HG02885 (cell line): ENCODE measurements around the gene MAPK7.
"Not testable (repeated sequence)": the region's sequence is repeated elsewhere in the genome, so short reads cannot be mapped to it uniquely, and the experiment has no call there.

Experiments used
- ATAC-seq: cut with Tn5 transposase; IDR thresholded peaks from one replicate; pipeline ENCODE4 v1.9.1; 2021; ENCODE audit warnings: mild to moderate bottlenecking; ENCODE audit not compliant: unreplicated experiment, poor library complexity

The MAPK7 gene

GRCh38 chr17:19342611-19343255 lies 35.6 kb upstream of the MAPK7 start:
- no peak for ATAC-seq

GRCh38 chr17:19343256-19343630 lies 35.1 kb upstream of the MAPK7 start:
- no peak for ATAC-seq

- no peak for ATAC-seq
Measured at GRCh38 chr17:19343671-19344151, 34.6 kb upstream of the MAPK7 start.

- no peak for ATAC-seq
Measured at GRCh38 chr17:19344311-19345066, 33.8 kb upstream of the MAPK7 start.

GRCh38 chr17:19345067-19345460 lies 33.2 kb upstream of the MAPK7 start:
- ATAC-seq: no peak

- no peak for ATAC-seq
Measured at GRCh38 chr17:19345486-19346350, 32.6 kb upstream of the MAPK7 start.

- peak; percentile 41 for ATAC-seq
Measured at GRCh38 chr17:19346351-19347255, 31.7 kb upstream of the MAPK7 start.

GRCh38 chr17:19347323-19348080 lies 30.8 kb upstream of the MAPK7 start:
- no peak for ATAC-seq

GRCh38 chr17:19348081-19348650 lies 30.1 kb upstream of the MAPK7 start:
- no peak for ATAC-seq

- ATAC-seq: no peak
Measured at GRCh38 chr17:19348806-19349205, 29.5 kb upstream of the MAPK7 start.

GRCh38 chr17:19353401-19353800 lies 24.9 kb upstream of the MAPK7 start:
- ATAC-seq: not testable (repeated sequence)

- no peak for ATAC-seq
Measured at GRCh38 chr17:19354748-19355147, 23.6 kb upstream of the MAPK7 start.

GRCh38 chr17:19357351-19357750 lies 20.9 kb upstream of the MAPK7 start:
- no peak for ATAC-seq

- ATAC-seq: no peak
Measured at GRCh38 chr17:19357761-19358160, 20.5 kb upstream of the MAPK7 start.

GRCh38 chr17:19359151-19359550 lies 19.1 kb upstream of the MAPK7 start:
- no peak for ATAC-seq

- ATAC-seq: no peak
Measured at GRCh38 chr17:19359856-19360255, 18.4 kb upstream of the MAPK7 start.

GRCh38 chr17:19360772-19361171 lies 17.5 kb upstream of the MAPK7 start:
- ATAC-seq: no peak

- no peak for ATAC-seq
Measured at GRCh38 chr17:19361326-19361725, 17.0 kb upstream of the MAPK7 start.

GRCh38 chr17:19361944-19362276 lies 16.4 kb upstream of the MAPK7 start:
- ATAC-seq: no peak
